GM18909 (cell line): ENCODE results near the gene CAMK1D.
"Not testable (repeated sequence)": the region's sequence is repeated elsewhere in the genome, so short reads cannot be mapped to it uniquely, and the experiment has no call there.

Experiments
- ATAC-seq: cut with Tn5 transposase; IDR thresholded peaks from one replicate; pipeline ENCODE4 v1.9.1; 2021; ENCODE audit warnings: mild to moderate bottlenecking; ENCODE audit not compliant: unreplicated experiment, poor library complexity

The CAMK1D gene

DNA sequence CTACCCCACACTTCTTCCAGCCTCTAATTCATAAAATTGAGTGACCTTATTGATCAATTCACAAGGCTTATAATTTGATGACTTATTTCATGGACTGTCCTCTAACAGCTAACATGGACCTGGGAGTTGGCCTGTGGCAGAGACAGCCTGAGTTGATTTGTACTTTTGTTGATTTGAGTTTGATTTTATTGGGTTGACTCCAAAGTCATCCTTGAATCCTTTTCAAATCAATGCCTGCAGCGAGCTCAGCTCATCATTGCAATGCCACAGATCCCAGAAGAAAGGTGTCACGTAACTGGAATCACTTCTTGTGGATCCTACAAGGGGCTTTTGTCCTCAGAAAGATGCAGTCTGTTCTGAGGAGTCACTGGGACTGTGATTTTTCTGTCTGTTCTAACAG lies 138.0 kb downstream of the CAMK1D start:
- ATAC-seq, result no peak

DNA sequence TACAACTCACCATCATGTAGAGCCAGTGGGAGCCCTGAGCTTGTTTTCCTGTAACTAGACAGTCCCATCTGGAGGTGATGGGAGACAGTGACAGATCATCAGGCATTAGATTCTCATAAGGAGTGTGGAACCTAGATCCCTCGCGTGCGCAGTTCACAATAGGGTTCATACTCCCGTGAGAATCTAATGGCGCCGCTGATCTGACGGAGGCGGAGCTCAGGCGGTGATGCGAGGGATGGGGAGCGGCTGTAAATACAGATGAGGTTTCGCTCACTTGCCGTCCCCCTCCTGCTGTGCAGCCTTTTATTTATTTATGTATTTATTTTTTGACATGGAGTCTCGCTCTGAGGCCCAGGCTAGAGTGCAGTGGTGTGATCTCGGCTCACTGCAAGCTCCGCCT lies 139.3 kb downstream of the CAMK1D start:
- ATAC-seq, result no peak

DNA sequence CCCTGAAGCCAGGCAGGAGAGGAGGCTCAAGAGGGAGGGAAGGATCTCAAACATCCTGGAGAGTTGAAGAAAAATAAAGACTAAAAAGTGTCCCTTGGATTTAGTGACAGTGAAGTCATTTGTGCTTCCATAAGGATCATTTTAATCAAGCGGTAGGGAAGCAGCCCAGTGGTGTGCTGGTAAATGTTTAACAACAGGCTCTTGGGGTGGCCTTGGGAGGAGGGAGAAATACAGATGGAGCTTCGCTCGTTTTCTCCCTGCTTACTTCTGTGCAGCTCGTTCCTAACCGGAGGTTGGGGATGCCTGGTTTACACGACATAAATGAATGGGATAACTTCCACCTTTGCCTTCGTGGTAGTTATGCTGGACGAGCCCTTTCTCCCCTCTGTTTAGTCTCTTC lies 140.0 kb downstream of the CAMK1D start:
- no peak for ATAC-seq

DNA sequence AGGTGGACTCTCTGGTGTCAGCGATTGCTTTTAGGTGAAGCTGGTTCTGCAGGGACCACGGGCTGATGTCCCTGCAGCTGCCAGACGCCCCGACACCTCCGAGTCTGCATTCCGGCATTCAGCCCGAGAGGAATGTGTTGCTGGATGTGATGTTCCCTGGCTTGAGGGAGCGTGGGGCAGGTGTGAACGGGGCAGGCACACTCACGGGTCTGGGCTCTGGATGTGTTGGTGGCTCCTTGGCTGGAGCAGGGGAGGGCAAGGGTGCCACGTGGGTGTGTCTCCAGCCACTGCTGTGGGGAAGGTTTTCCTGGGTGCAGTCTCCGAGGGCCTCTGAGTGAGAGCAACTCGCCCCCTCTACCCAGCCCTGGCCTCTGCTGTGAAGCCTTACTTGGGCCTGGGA lies 140.5 kb downstream of the CAMK1D start:
- no peak for ATAC-seq

DNA sequence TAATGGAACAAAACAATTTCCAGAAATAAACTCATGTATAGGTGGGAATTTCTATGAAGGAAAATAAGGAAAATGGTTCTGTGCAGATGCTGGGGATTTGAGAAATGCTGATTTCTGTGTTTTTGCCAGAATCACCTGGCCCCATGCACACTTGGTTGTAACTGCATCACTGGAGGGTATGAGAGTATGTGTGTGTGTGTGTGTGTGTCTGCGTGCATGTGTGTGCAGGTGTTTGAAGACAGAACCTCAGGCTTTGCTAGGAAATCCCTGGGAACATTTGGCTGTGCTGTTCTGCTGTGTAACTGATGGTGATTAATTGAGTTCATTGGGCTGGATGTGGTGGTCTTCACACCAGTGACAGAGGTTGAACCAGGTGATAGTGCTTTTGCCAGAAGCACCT lies 141.6 kb downstream of the CAMK1D start:
- no peak for ATAC-seq

DNA sequence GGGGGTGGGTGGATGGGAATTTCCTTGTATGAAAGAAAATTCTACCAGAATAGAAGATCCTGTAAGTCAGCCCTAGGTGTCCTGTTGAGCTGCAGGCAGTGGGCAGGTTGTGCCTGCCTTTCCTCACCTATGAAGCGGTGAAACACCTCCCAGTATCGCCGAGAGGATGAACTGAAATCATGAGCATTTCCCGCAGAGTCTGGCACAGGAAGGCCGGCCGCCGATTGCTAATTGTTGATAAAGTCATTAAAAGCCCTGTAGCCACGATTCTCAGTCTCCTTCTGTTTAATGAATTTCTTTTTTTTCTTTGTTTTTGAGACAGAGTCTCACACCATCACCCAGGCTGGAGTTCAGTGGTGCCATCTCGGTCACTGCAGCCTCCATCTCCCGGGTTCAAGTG lies 142.1 kb downstream of the CAMK1D start:
- ATAC-seq, result no peak

DNA sequence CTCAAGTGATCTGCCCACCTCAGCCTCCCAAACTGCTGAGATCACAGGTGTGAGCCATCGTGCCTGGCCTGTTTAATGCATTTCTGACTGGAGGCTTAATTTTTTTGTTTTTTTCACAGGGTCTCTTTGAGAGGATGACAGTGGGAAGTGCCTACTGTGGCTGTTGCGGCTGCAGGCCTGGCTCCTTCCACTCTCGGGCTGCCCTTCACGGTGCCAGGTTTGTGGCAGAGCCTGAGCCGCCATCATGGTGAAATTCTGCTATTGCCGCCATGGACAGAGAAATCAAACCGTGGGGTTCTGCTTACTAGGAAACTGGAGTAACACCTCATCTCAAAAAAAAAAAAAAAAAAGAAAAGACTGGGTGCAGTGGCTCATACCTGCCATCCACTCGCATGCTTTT lies 142.7 kb downstream of the CAMK1D start:
- ATAC-seq, result no peak

DNA sequence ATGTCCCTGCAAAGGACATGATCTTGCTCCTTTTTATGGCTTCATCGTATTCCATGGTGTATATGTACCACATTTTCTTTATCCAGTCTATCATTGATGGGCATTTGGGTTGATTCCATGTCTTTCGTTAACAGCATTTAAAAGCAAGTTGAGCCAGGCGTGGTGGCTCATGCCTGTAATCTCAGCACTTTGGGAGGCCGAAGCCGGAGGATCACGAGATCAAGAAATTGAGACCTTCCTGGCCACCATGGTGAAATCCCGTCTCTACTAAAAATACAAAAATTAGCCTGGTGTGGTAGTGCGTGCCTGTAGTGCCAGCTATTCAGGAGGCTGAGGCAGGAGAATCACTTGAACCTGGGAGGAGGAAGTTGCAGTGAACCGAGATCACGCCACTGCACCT lies 147.7 kb downstream of the CAMK1D start:
- not testable (repeated sequence) for ATAC-seq

DNA sequence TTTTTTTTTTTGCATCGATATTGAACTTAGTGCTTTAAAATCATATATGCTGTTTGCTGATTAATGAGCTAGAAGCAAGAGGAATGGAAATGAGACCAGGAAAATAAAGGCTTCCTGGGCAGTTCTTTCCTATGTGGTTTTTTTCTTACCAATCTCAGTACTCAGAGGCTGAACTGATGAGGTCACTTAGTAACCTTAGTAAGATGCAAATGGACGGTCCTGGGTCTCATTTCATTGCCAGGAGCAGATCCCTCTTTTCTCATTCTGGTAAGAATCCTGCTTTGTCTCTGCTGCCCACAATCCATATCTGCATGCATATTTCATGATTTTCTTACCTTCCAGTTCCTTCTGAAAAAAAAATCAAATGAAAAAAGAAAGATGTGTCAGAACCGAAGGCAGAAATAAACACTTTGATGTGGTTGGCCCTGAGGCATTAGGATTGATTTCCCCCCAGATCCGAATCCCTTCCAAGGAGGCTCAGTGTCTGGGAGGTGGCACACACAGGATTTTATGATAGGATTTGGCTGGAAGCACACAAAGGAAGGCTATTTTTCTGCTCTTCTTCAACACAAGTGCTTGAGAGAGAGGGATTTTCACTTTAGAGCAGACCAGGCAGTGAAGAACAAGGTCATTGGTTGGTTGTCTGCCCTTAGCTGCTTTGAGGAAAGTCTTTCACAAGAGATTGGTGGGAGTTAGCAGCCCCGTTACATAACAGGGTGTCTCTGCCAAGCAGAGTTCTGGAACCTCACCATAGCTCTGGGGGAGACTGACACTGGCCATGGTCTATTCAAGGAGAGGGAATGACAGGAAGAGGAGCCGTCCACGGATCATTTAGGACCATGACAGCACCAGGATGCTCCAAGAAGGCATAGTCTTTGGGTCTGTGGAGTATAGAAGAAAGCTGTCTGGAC lies 150.0 kb downstream of the CAMK1D start:
- ATAC-seq, result no peak

DNA sequence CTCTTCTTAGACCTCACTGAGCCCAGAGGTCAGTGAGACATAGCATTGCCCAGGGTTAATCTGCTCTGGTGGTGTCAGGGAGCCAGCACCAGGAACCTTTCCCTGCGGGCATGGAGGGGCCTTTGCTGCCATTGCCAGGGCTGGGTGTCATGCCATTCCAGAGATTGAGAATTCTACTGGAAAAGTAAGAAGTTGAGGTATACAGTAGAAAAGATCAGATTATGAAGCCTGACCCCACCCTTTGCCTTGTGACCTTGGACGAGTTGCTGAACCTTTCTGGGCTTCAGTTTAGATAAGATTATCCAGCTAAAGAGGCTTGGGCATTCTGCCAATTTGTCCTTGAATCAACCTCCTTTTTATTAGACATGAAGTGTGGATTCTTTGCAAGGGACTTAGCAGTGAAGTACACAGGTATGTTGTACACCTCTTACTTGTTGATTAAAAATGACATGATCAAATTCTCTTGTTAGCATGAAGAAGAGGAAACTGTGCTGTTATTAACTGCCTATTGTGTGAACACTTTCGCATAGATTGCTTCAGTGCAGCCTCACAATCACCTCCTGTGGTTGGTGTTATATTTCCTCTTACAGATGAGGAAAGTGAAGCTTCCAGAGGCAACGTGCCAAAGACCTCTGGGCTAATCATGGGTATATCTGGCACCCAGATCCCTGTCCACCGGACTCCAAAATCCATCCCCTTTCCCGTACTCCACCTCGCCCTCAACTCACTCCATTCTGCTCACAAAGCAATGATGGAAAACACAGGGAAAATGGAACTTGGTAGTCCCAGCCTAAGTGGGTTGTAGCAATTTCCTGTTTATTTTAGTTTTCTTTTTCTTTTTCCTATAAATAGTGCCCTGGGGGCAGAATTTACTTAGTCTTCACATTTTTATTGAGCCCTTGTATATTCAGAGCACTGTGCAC lies 151.3 kb downstream of the CAMK1D start:
- no peak for ATAC-seq

DNA sequence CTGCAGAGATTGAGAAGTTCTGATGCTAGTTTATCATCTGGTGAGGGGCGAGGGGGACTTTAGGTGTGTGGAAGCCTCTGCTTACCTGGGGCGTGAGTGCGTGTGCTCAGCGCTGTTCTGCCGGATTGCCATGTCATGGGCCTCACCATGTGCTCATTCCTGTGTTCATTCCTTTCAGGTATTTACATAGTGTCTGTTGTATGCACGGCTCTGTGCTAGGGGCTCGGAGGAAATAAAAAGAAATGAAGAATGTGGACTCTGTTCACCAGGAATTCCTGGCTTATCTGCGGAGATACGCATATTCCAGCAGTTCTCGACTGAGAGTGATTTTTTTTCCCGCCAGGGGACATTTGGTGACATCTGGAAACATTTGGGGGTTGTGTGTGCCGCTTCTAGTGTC lies 152.0 kb downstream of the CAMK1D start:
- no peak for ATAC-seq

DNA sequence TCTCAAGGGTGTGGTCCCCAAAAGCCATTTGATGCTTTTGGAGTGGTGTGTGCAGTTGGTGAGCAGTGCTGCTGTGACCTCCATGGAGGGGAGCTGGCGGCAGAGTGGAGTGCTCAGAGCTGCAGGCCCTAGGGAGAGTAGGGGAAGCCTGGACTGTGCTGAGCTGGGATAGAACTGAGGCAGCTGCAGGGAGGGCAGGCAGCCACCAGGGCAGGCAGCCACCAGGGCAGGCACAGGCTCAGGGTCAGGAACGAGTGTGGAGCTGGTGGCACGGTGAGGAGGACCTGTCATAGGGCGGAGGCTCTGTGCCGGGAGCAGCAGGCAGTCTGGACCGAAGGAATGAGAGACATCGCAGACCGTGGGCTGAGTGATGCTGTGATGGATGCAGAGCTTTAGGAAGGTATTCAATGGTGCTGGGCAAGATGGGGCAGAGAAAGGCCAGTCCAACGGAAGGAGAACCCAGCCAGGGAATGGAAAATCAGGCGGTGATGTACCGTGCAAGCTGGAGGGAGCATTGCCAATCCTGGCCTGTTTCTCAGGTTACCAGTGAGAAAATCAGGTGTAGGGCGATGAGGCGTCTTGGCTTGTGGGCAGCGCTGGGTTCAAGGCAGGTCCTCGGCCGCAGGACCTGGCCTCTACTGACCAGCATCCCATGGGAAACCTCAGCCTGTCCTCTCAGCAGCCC lies 152.6 kb downstream of the CAMK1D start:
- no peak for ATAC-seq

DNA sequence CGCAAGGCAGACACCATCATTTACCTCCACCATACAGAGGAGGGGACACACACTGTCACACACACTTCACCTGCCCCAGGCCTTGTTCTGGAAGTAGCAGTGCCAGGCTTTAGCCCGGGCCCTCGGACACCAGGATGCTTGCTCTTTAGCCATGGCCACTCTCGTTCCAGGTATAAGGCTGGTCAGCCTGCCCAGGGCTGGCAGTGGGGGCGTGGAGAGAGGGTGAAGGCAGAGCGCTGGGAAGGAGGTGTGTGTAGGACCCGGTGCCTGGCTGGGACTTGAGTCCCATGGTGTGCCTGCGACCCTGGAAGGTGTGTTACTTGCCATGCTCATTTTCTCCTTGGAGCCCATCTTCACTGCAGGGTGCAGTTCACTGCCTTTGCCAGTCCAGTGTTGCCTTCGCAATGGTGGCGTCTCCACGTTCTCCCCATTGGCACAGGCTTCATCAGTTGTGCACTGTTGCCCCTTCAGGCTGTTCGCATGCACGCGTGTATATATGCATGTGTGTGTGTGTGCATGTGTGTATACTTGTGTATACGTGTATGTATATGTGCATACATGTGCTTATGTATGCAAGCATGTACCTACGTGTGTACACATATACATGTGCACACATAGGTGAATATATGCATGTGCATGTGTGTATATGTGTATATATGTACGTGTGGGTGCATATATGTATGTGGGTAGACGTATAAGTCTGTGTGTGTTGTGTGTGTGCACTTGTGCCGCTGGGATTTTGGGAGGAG lies 153.4 kb downstream of the CAMK1D start:
- no peak for ATAC-seq

DNA sequence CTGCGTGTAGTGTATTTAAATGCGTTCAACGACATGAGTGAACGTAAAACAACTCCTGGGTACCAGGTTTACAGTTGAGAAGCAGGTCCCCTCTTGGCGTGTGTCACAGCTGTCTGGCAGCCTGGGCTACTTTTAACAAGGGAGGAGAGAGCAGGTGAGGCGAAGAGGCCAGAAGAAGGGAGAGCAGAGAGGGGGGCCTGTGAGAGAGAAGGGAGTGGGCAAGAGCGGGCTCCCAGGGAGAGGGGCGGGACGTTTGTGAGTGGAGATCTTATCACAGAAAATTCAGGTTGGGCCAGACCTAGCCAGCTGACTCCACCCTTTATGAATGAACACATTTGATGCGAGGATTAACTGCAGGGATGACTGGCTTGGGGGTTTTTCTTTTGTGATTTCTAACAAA lies 154.0 kb downstream of the CAMK1D start:
- ATAC-seq, result no peak

DNA sequence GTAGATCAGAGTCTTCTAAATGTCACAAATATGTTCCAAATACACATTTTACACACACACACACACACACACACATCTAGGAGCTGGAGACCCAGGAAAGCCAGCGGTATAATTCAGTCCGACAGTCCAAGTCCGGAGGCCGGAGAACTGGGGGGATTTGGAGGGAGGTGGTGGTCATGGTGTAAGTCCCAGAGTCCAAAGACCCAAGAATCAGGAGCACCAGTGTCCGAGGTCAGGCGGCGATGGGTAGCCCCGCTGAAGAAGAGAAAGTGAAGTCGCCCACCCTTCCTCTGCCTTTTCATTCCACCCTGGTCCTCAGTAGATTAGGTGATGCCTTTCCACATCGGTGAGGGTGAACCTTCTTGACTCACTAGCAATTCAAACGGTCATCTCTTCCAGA lies 154.8 kb downstream of the CAMK1D start:
- no peak for ATAC-seq

DNA sequence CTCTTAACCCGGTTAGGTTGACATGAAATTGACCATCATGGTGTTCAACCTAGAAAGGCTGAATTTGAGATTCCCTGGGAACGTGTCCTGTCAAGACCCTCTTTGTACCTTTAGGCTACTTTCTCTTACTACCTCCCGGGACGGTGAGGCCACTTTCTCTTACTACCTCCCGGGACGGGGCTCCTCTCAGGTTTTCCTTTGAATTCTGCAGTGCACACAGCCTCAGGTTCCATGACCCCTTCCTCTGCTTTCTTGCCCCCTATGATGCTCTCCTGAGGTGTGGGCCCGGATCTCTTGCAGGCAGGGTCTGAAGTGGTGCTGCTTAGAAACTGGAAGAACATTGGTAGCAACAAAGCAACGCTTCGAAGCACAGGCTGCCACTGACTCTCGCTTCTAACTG lies 155.3 kb downstream of the CAMK1D start:
- ATAC-seq, result no peak

DNA sequence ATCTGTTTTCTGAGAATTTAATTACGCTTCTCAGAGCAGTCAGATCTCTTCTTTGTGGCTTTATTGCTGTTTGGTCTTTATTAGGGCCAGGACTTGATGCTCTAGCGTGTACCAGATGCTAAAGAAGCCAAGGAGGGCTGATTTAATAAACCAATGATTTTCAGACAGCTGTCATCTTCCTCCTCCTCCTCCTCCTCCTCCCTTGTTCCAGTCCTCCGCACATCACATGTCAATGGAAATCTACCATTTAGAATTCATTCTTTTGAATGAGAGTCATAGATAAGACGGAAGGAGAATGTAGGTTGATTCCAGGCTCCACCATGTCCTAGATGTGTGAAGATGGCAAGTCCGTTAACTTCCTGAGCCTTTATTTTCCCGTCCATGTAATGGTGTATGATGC lies 156.3 kb downstream of the CAMK1D start:
- no peak for ATAC-seq

DNA sequence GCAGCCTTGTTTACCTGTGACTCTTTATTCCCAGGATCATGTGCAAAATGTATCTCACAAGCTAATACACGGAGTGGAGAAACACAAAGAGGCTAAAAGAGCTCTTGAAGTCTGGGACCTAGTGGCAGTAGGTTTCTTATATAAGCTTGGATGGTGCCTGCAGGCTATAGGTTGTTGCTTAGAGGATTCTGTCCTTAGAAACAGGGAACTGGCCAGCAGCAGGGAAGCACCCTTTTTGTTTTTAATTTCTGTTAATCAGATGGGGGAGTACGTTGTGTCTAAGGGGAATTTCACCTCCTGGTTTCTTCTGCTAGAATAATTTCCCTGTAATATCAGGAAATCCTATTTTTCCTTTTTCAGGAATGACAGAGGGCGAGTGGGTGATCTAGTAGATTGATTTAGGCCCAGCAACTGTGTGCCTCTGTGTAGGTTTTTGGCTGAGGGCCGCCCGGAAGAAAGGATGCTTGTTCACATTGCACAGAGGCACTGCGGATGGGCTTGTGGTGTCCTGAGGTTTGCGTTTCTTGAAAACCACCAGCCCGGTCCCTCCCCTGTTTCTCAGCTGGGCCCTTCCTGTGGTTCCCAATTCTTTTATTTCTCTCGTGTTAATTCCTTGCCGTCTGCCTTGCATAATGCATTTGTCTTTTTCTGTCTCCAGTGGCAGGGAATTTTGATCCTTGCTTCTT lies 158.0 kb downstream of the CAMK1D start:
- no peak for ATAC-seq

DNA sequence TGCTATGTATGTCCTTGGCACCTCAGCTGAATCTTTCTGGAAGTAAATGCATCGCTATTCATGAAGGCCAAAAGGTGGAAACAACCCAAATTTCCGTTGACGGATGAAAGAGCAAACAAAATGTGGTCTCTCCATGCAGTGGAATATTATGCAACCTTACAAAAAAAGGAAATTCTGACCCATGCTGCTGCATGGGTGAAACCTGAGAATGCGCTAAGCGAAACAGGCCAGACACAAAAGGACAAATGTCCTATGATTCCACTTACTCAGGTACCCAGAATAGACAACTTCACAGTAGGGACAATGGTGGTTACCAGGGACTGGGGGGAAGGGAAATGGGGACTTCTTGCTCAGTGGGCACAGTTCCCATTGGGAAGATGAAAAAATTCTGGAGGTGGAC lies 158.8 kb downstream of the CAMK1D start:
- ATAC-seq, result no peak
